Measurements from ENCODE around the gene MPPED1.

GRCh38 chr22:43493297-43493696 lies 81.5 kb downstream of the MPPED1 start:
- TF ChIP-seq CTCF (conservative IDR thresholded peaks at IDR 0.05; ENCODE audit: low read length) (no peak), EZH2phosphoT487 (IDR thresholded peaks at IDR 0.05; ENCODE audit: borderline replicate concordance) (no peak)

All from Loucy (cell line).